Activated naive CD4-positive, alpha-beta T cell treated with anti-CD3 and anti-CD28 coated beads, Interleukin-2, amount 50 U/mL, for 24 hours (primary cell): ENCODE data around the gene ZNF486.
"Not testable (repeated sequence)": the region's sequence is repeated elsewhere in the genome, so short reads cannot be mapped to it uniquely, and the experiment has no call there.

Experiments
- H3K27ac Mint-ChIP-seq: one replicate; pipeline ENCODE4 v1.8.0; 2021; ENCODE audit warnings: mild to moderate bottlenecking, mixed read lengths
- H3K27me3 Mint-ChIP-seq: one replicate; pipeline ENCODE4 v1.8.0; 2021; ENCODE audit warnings: mixed read lengths
- H3K36me3 Mint-ChIP-seq: one replicate; pipeline ENCODE4 v1.8.0; 2021; ENCODE audit warnings: mixed read lengths
- H3K4me1 Mint-ChIP-seq: one replicate; pipeline ENCODE4 v1.8.0; 2021; ENCODE audit warnings: mixed read lengths
- H3K4me3 Mint-ChIP-seq: one replicate; pipeline ENCODE4 v1.8.0; 2021; ENCODE audit warnings: mild to moderate bottlenecking, mixed read lengths
- H3K9me3 Mint-ChIP-seq: one replicate; pipeline ENCODE4 v1.8.0; 2021; ENCODE audit warnings: mixed read lengths

Gene ZNF486

GRCh38 chr19:20167020-20167644 is at the start of gene ZNF486:
Gene ZNF486, plus strand, starts transcription at chr19:20167214. Its CDS starts 117 bp downstream, at chr19:20167331.
- Mint-ChIP-seq H3K4me3 (peak within 1 kb of the TSS; percentile 95), H3K4me1 (peaks cover 31% of the 10 kb centered on the region)

GRCh38 chr19:20118064-20118839 is 48.8 kb upstream of the ZNF486 start:
- Mint-ChIP-seq H3K9me3 (peaks cover 17% of the 10 kb centered on the region), H3K36me3 (peaks cover 41% of the 10 kb centered on the region)
- H3K27ac Mint-ChIP-seq, H3K27me3 Mint-ChIP-seq, H3K4me1 Mint-ChIP-seq, H3K4me3 Mint-ChIP-seq: not testable (repeated sequence)

More at GRCh38 chr19:20167020-20167644, at the start of gene ZNF486:
- H3K27ac Mint-ChIP-seq: peak within 1 kb of the TSS; percentile 81
- no peaks in the 10 kb centered on the region for H3K27me3 Mint-ChIP-seq
- peaks cover 10% of the 10 kb centered on the region for H3K9me3 Mint-ChIP-seq
- H3K36me3 Mint-ChIP-seq: peaks cover 39% of the 10 kb centered on the region

GRCh38 chr19:20124879-20125278 is 42.1 kb upstream of the ZNF486 start:
- Mint-ChIP-seq H3K27ac (no peak overlapping the region), H3K4me1 (no peaks in the 10 kb centered on the region), H3K9me3 (peaks cover 12% of the 10 kb centered on the region), H3K4me3 (no peak overlapping the region), H3K27me3 (no peaks in the 10 kb centered on the region), H3K36me3 (peaks cover 34% of the 10 kb centered on the region)

- not testable (repeated sequence) for H3K27me3 Mint-ChIP-seq, H3K9me3 Mint-ChIP-seq, H3K4me3 Mint-ChIP-seq, H3K27ac Mint-ChIP-seq, H3K4me1 Mint-ChIP-seq, H3K36me3 Mint-ChIP-seq
Measured at GRCh38 chr19:20132933-20133332, 34.1 kb upstream of the ZNF486 start.

- not testable (repeated sequence) for H3K27me3 Mint-ChIP-seq, H3K9me3 Mint-ChIP-seq, H3K36me3 Mint-ChIP-seq, H3K4me1 Mint-ChIP-seq, H3K4me3 Mint-ChIP-seq, H3K27ac Mint-ChIP-seq
Measured at GRCh38 chr19:20137714-20138113, 29.3 kb upstream of the ZNF486 start.

- H3K27me3 Mint-ChIP-seq: peaks cover 2% of the 10 kb centered on the region
- H3K4me1 Mint-ChIP-seq: no peaks in the 10 kb centered on the region
- no peak overlapping the region for H3K27ac Mint-ChIP-seq
- peaks cover 16% of the 10 kb centered on the region for H3K9me3 Mint-ChIP-seq
- no peak overlapping the region for H3K4me3 Mint-ChIP-seq
- peaks cover 2% of the 10 kb centered on the region for H3K36me3 Mint-ChIP-seq
Measured at GRCh38 chr19:20151617-20152145, 15.3 kb upstream of the ZNF486 start.

- not testable (repeated sequence) for H3K36me3 Mint-ChIP-seq, H3K4me1 Mint-ChIP-seq, H3K27ac Mint-ChIP-seq
Measured at GRCh38 chr19:20152506-20152905, 14.5 kb upstream of the ZNF486 start.

GRCh38 chr19:20153281-20153680 is 13.7 kb upstream of the ZNF486 start:
- H3K4me1 Mint-ChIP-seq: no peaks in the 10 kb centered on the region
- H3K9me3 Mint-ChIP-seq: peaks cover 18% of the 10 kb centered on the region

More at GRCh38 chr19:20152506-20152905, 14.5 kb upstream of the ZNF486 start:
- not testable (repeated sequence) for H3K4me3 Mint-ChIP-seq, H3K27me3 Mint-ChIP-seq
- peaks cover 16% of the 10 kb centered on the region for H3K9me3 Mint-ChIP-seq

GRCh38 chr19:20154636-20155035 is 12.4 kb upstream of the ZNF486 start:
- H3K9me3 Mint-ChIP-seq: peaks cover 31% of the 10 kb centered on the region
- H3K4me1 Mint-ChIP-seq: no peaks in the 10 kb centered on the region

More at GRCh38 chr19:20153281-20153680, 13.7 kb upstream of the ZNF486 start:
- no peak overlapping the region for H3K4me3 Mint-ChIP-seq
- H3K27ac Mint-ChIP-seq: no peak overlapping the region
- H3K36me3 Mint-ChIP-seq: peaks cover 2% of the 10 kb centered on the region
- H3K27me3 Mint-ChIP-seq: peaks cover 2% of the 10 kb centered on the region

GRCh38 chr19:20162821-20163220 is 4.2 kb upstream of the ZNF486 start:
- H3K27ac Mint-ChIP-seq: no peak overlapping the region
- H3K27me3 Mint-ChIP-seq: no peaks in the 10 kb centered on the region
- no peak overlapping the region for H3K4me3 Mint-ChIP-seq
- H3K36me3 Mint-ChIP-seq: peaks cover 8% of the 10 kb centered on the region
- H3K4me1 Mint-ChIP-seq: peaks cover 21% of the 10 kb centered on the region
- H3K9me3 Mint-ChIP-seq: peaks cover 21% of the 10 kb centered on the region

More at GRCh38 chr19:20154636-20155035, 12.4 kb upstream of the ZNF486 start:
- Mint-ChIP-seq H3K27ac (no peak overlapping the region), H3K27me3 (peaks cover 2% of the 10 kb centered on the region), H3K36me3 (peaks cover 2% of the 10 kb centered on the region), H3K4me3 (no peak overlapping the region)

- Mint-ChIP-seq H3K9me3 (peaks cover 6% of the 10 kb centered on the region), H3K4me1 (peaks cover 23% of the 10 kb centered on the region), H3K27me3 (no peaks in the 10 kb centered on the region), H3K4me3 (no peak overlapping the region), H3K36me3 (peaks cover 16% of the 10 kb centered on the region), H3K27ac (no peak overlapping the region)
Measured at GRCh38 chr19:20164456-20164855, 2.6 kb upstream of the ZNF486 start.

GRCh38 chr19:20165971-20166592 is 932 bp upstream of the ZNF486 start:
- Mint-ChIP-seq H3K9me3 (peaks cover 5% of the 10 kb centered on the region), H3K36me3 (peaks cover 28% of the 10 kb centered on the region), H3K4me3 (no peak overlapping the region), H3K27me3 (no peaks in the 10 kb centered on the region), H3K4me1 (peaks cover 26% of the 10 kb centered on the region), H3K27ac (no peak overlapping the region)

GRCh38 chr19:20167651-20168122 is 673 bp downstream of the ZNF486 start:
- H3K27ac Mint-ChIP-seq: peak overlapping the region; percentile 81
- H3K4me3 Mint-ChIP-seq: peak overlapping the region; percentile 95
- peaks cover 37% of the 10 kb centered on the region for H3K36me3 Mint-ChIP-seq
- H3K9me3 Mint-ChIP-seq: peaks cover 10% of the 10 kb centered on the region
- H3K27me3 Mint-ChIP-seq: no peaks in the 10 kb centered on the region
- H3K4me1 Mint-ChIP-seq: peaks cover 25% of the 10 kb centered on the region

GRCh38 chr19:20171285-20171684 is 4.3 kb downstream of the ZNF486 start:
- Mint-ChIP-seq H3K27ac (no peak overlapping the region), H3K27me3 (no peaks in the 10 kb centered on the region), H3K9me3 (peaks cover 9% of the 10 kb centered on the region)

GRCh38 chr19:20175848-20176247 is 8.8 kb downstream of the ZNF486 start:
- not testable (repeated sequence) for H3K4me1 Mint-ChIP-seq, H3K27ac Mint-ChIP-seq, H3K27me3 Mint-ChIP-seq, H3K9me3 Mint-ChIP-seq, H3K4me3 Mint-ChIP-seq
- peaks cover 41% of the 10 kb centered on the region for H3K36me3 Mint-ChIP-seq

More at GRCh38 chr19:20171285-20171684, 4.3 kb downstream of the ZNF486 start:
- peaks cover 47% of the 10 kb centered on the region for H3K36me3 Mint-ChIP-seq
- H3K4me3 Mint-ChIP-seq: no peak overlapping the region
- peaks cover 18% of the 10 kb centered on the region for H3K4me1 Mint-ChIP-seq
